ENCODE results near the gene ACSF2. TPM values are rescaled to one million over a fixed set of nuclear protein-coding genes. Genes with fewer than 3 reads are reported as not detected.

Gene ACSF2
- total RNA-seq, 1 donor from 2014 or later = 26.1 TPM

DNA sequence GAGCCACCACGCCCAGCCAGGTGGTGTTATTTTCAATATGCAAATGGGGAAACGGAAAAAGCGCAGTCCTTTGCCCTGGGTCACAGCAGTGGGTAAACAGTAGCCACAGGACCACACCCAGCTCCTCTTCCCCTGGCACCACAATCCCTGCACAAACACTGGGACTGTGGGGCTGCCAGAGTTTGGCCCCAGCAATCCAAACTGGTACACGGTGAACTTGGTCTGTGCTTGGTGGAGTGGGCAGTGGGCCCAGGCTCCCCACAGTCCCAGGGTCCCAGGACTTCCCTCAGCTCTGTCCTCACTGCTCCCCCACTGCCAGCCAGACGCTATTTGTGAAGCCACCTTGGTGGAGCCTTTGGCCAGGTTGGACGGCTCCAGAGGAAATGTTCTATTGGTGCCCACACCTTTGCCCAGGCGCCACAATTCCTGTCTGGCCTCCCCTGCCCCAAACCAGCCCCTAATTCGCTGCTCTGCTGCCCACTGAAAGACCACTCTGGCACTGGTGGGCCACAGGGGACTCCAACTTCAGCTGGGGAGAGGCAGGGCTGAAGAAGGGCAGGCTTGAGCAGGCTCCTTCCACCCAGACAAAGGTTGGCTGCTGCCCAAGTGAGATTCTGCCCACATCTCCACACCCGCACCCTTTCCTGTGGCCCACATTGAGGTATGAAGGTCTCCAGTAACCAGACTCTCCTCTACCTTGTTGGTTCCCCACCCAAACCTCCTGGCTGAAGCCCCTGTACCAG, 40.5 kb downstream of the ACSF2 start:
- H3K36me3 ChIP-seq = peaks cover under 1 to 6% of the 10 kb centered on the region in 2 donors

DNA sequence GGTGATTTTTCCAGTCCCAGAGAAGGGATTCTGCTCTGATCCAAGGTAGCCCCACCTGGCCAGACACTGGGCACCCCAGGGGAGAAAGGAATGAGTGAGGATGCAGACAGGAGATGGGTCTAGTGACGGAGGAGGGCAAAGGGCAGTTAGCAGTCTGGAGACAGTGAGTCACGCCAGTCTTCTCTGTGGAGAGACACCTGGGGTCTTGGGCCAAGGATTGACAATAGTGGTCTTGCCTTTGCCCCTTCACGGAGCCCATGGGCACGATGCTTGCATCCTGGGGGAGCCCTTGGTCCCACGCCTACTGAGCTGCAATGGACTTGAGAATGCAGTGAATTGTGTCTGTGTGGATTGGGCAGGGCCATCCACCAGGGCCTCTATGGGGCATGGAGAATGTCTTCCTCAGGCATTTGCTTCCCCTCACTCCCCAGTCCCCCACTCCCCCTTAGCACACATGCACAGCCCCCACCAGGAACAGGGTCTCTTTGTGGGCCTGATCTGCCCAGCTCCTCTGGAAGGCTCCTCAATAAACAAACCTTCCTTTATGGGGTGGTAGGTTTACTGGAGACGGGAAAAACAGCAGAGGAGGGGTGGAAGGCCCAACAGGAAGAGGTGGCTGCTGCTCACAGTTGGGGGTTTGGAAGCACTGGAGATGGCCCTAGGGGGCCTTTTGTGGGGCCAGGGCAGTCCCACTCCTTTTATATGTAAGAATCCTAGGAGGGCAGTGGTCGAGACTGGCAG, 41.3 kb downstream of the ACSF2 start:
- peaks cover 0 to 9% of the 10 kb centered on the region in 2 donors for H3K4me1 ChIP-seq
- peaks cover 4% of the 10 kb centered on the region for H3K27me3 ChIP-seq
- peaks cover 0 to 8% of the 10 kb centered on the region in 2 donors for H3K36me3 ChIP-seq
- H3K27ac ChIP-seq = no peak overlapping the region
- intact Hi-C loops (cut with DNase I) = no loop called here
- DNase-seq (ENCODE audit: low spot score in 2 of 2) = no peak
- H3K4me3 ChIP-seq = no peak overlapping the region
- no peak for TF ChIP-seq CTCF (IDR thresholded peaks at IDR 0.05)
- no peaks in the 10 kb centered on the region for H3K9me3 ChIP-seq

More for the DNA sequence above, 40.5 kb downstream of the ACSF2 start:
- intact Hi-C loops (cut with DNase I) = no loop called here
- DNase-seq (ENCODE audit: low spot score in 2 of 2) = no peak
- no peak for TF ChIP-seq CTCF (IDR thresholded peaks at IDR 0.05)
- Histone ChIP-seq H3K27me3 (peaks cover 4% of the 10 kb centered on the region), H3K27ac (no peak overlapping the region), H3K4me1 (peaks cover 0 to 9% of the 10 kb centered on the region in 2 donors), H3K4me3 (no peak overlapping the region), H3K9me3 (no peaks in the 10 kb centered on the region)

- H3K9me3 ChIP-seq = no peaks in the 10 kb centered on the region
- no peak for DNase-seq (ENCODE audit: low spot score in 2 of 2)
- no peak overlapping the region for H3K4me3 ChIP-seq
- peaks cover 0 to 10% of the 10 kb centered on the region in 2 donors for H3K36me3 ChIP-seq
- H3K27ac ChIP-seq = no peak overlapping the region
- H3K4me1 ChIP-seq = peaks cover 0 to 9% of the 10 kb centered on the region in 2 donors
- peaks cover 4% of the 10 kb centered on the region for H3K27me3 ChIP-seq
- TF ChIP-seq CTCF (IDR thresholded peaks at IDR 0.05) = no peak
- intact Hi-C loops (cut with DNase I) = no loop called here
These were observed 41.9 kb downstream of the ACSF2 start for GRCh38 chr17:50467855-50468303.

- Histone ChIP-seq H3K4me3 (peak within 1 kb of the TSS; percentile 40 to 56), H3K27me3 (peaks cover 4% of the 10 kb centered on the region), H3K36me3 (peaks cover 0 to 11% of the 10 kb centered on the region in 2 donors), H3K4me1 (peaks cover 0 to 9% of the 10 kb centered on the region in 2 donors), H3K27ac (no peak within 1 kb of the TSS), H3K9me3 (no peaks in the 10 kb centered on the region)
- no peak for TF ChIP-seq CTCF (IDR thresholded peaks at IDR 0.05)
- intact Hi-C loops (cut with DNase I) = no loop called here
- no peak for DNase-seq (ENCODE audit: low spot score in 2 of 2)
These were observed 42.5 kb downstream of the ACSF2 start, which contains the start of gene CHAD for GRCh38 chr17:50468304-50469207. Gene CHAD, minus strand, starts transcription at chr17:50468880. Its CDS starts 67 bp downstream, at chr17:50468813.

GRCh38 chr17:50469208-50469605, 43.2 kb downstream of the ACSF2 start:
- DNase-seq (ENCODE audit: low spot score in 2 of 2) = no peak
- Histone ChIP-seq H3K9me3 (no peaks in the 10 kb centered on the region), H3K4me1 (peaks cover 0 to 9% of the 10 kb centered on the region in 2 donors), H3K27ac (no peak overlapping the region), H3K4me3 (peak overlapping the region; percentile 40 to 56), H3K36me3 (peaks cover 0 to 17% of the 10 kb centered on the region in 2 donors), H3K27me3 (peaks cover 4% of the 10 kb centered on the region)
- intact Hi-C loops (cut with DNase I) = no loop called here
- TF ChIP-seq CTCF (IDR thresholded peaks at IDR 0.05) = no peak
